Measurements from ENCODE around the gene STK39.

Gene STK39

GRCh38 chr2:168203762-168204693 is 43.4 kb downstream of the STK39 start:
- no peak for DNase-seq

- no peak for DNase-seq
Measured at GRCh38 chr2:168201584-168202116, 45.7 kb downstream of the STK39 start.

GRCh38 chr2:168200930-168201583 is 46.3 kb downstream of the STK39 start:
- DNase-seq: no peak

GRCh38 chr2:168198476-168199207 is 48.8 kb downstream of the STK39 start:
- no peak for DNase-seq

GRCh38 chr2:168196764-168197180 is 50.6 kb downstream of the STK39 start:
- no peak for DNase-seq

- DNase-seq: no peak
Measured at GRCh38 chr2:168194784-168195522, 52.4 kb downstream of the STK39 start.

DNA sequence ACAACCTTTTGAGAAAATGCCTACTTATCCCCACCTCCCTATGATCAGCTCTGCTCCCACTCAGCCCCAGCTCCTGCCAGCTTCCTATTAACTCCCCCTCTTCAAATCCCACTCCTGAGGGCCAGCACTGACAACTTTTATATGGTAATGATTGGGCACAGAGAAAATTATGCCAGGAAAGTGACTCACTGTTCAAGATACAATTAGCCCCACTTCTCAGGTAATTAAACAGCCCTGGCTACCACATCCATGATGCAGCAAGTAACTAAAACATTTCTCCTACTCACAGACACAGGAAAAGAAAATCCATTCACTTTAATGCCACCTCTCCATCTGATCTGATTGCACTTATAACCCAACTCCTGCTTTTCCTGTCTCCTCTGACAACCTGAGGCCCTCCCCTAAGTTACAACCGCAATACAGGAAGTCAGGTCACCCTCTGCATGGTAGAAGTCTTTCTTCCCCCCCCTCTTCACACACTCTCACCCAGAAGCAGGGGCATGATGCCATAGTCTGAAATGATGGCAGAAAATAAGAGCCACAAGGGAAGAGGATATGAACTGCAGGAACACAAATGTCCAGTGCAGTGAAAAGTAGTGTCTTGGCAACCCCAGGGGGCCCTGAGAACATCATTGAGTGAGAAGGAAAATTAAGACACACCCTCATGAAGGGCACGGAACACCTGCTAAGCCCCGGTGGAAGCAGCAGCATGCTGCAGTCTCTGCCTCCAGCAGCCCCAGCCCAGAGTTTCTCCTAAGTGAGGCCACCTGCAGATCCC is 54.4 kb downstream of the STK39 start:
- DNase-seq: no peak

DNA sequence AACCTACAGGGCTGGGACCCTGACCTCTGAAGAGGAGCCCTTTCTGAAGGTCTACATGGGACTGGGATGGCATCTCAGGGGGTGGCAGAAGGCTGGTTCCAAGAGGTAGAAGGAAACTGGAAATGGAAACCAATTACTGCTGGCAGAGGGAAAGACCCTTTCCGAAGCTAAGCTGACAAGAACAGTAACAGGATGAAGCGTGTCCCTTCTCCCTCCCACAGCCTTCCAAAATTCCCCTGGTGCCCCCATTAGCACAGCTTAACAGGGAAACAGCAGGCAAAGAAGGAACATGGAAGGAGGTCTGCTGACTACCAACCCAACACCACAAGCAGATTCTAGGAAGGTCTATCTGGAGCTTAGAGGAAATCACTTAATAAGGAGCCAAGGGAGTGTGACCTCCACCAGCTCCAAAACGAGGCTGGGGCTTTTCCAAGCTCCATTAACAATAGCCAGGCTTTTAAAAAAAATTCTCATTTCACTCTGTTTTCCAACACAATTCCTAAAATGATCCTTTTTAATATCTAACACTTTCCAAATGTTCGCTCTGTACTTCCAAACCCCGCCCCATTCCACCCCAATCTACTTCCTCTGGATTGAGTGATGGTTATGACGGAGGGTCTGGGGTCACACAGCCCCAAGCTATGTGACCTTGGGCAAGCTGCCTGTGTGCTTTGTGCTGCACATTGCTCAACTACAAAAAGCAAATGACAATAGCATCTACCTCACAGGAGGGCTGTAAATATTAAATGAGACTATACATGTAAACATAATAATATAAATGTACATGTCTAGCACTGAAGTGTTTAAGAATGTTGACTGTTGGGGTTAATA is 55.2 kb downstream of the STK39 start:
- no peak for DNase-seq

GRCh38 chr2:168190590-168191336 is 56.6 kb downstream of the STK39 start:
- DNase-seq: no peak

GRCh38 chr2:168189835-168190569 is 57.4 kb downstream of the STK39 start:
- DNase-seq: no peak

GRCh38 chr2:168188002-168188401 is 59.4 kb downstream of the STK39 start:
- no peak for DNase-seq

- DNase-seq: no peak
Measured at GRCh38 chr2:168186452-168186851, 60.9 kb downstream of the STK39 start.

DNA sequence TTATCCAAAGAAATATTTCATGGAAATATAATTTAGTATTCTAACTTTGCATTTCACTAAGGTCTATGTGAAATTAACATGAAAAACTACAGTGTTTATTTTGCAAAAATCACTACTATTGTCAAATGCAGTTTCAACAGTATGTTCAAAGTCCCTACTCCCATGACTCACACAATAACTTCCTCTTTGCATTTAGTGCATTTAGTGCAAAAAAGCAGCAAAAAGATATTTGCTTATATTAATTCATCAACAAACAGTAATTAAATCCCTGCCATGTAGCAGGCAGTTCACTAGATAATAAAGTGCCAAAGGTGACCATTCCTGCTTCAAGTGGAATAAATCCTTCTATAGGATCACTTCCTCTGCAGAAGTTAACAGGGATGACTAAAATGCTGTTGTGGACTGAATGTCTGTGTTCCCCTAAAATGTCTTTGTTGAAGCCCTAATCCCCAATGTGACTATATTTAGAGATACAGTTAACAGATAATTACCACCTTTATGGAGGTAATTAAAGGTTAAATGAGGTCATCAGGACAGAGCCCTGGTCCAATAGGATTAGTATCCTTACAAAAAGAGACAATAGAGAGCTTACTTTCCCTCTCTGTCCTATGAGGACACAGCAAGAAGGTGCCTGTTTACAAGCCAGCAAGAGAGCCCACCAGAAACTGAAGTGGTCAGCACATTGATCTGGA is 61.7 kb downstream of the STK39 start:
- DNase-seq: no peak

GRCh38 chr2:168184681-168185513 is 62.5 kb downstream of the STK39 start:
- no peak for DNase-seq

DNA sequence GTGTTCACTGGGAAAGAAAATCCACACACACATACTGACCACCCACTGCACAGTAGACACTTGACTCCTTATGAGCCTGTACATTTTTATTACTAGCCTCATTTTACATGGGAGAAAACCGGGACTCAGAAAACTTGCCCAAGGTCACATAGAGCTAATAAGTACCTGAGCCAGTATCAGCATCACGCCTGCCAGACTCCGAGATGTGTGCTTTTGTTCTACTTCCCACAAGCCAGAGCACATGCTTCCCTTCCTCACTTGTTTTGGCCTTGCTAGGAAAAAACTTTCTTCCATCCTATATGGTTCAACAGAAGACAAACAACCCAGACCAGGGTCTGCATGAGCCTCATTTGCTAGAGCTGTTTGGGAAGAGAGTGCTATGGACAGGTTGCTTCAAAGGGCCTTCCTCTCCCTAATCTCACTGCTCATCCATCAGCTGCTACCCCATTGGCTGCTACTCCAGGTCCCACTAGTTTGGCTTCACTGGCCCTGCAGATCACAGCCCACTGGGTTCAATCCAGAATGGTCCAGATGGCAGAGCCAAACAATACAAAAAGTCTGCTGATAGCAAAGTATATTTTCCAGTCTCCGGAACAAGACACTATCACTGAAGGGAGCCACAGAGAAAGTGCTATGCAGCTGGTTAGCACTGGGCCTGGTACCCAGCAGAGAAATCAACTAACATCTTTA is 63.9 kb downstream of the STK39 start:
- no peak for DNase-seq

DNA sequence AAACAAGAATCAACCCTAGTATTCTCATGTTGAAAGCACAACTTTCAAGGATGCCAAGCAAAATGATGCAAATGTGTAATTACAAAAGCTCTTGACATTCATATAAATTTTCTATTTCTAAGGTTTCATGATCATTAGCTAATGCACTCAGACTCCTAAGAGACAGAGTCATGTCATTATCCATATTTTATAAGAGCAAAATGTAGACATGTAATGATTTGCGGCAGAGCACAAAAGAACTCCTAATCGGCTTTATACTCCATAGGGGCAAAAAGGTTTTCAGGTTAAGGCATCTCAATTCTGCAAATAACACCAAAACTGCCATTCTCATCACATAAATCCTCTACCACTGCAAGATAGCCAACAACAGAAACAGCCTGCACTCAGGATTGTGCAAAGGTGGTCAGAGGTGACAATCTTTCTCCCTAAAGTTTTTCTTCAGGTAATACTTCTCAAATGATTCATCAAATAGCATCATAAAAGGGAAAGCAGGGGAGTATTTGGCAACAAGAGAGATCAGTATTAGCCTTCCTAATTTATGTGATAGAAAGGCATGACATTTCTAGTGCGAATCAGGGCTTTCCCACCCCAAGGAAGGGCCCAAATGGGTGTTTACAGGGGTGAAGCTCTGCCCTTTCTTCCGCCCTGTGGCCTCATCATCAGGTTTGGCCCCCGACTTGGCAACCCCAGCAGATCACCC is 64.7 kb downstream of the STK39 start:
- DNase-seq: no peak
